ENCODE data around the gene SLC38A6. TPM values are rescaled to one million over a fixed set of nuclear protein-coding genes. Genes with fewer than 3 reads are reported as not detected.

SLC38A6 gene
- total and polyA plus RNA-seq, 2 of the 8 experiments (the other 6 are each of a cell fraction or from before 2014, with no cell fraction given) = 8.1 to 9.8 TPM

DNA sequence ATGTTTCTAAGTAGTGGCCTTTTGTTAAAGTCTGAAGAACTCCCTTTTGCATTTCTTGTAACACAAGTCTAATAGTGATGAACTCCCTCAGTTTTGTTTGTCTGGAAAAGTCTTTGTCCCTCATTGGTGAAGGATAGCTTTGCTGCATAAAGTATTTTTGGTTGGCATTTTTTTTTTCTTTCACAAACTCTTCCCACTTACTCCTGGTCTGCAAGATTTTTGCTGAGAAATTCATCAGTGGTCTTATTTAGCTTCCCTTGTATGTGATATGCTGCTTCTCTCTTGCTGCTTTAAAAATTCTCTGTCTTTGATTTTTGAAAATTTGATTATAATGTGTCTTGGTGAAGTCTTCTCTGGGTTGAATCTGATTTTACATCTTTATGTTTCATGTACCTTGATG lies 22.9 kb upstream of the SLC38A6 start:
- Histone ChIP-seq H3K18ac (ENCODE audit: extremely low read depth, low read length) (no peak overlapping the region), H3K79me2 (ENCODE audit: control insufficient read depth in 1 of 2, insufficient read depth in 2 of 2, low read length in 2 of 2) (no peaks in the 10 kb centered on the region; a peak in 1 of 4 replicates), H2BK15ac (ENCODE audit: low read length) (no peak overlapping the region), H2AFZ (ENCODE audit: low read length) (no peak overlapping the region), H2BK20ac (ENCODE audit: low read length) (no peak overlapping the region), H3K9ac (replicated peaks in 1 of 4; ENCODE audit: extremely low read depth in 1 of 4, low read depth in 3 of 4, low read length in 3 of 4) (no peak overlapping the region), H2BK5ac (ENCODE audit: low read depth, low read length) (no peak overlapping the region), H3K23me2 (ENCODE audit: low read depth, low read length) (no peaks in the 10 kb centered on the region; the same call in 1 of the 2 replicates), H3K14ac (ENCODE audit: insufficient read length) (no peak overlapping the region), H3K79me1 (ENCODE audit: low read depth, low read length) (no peaks in the 10 kb centered on the region; the same call in 1 of the 2 replicates), H3K9me3 (ENCODE audit: insufficient read depth in 2 of 2, low read depth in 1 of 2, low read length in 1 of 2) (peaks cover 5 to 19% of the 10 kb centered on the region in 2 experiments), H3K4me1 (replicated peaks in 1 of 4; ENCODE audit: control insufficient read depth in 3 of 4, insufficient read depth in 4 of 4, low read length in 3 of 4) (no peaks in the 10 kb centered on the region), H3K4me2 (ENCODE audit: insufficient read depth in 1 of 2, low read depth in 2 of 2, low read length in 2 of 2) (no peak overlapping the region), H3K27me3 (replicated peaks in 1 of 4; ENCODE audit: control insufficient read depth in 3 of 4, extremely low read depth in 1 of 4, insufficient read depth in 3 of 4, low read length in 3 of 4) (no peaks in the 10 kb centered on the region), H4K5ac (ENCODE audit: insufficient read length, low read depth, low read length) (no peak overlapping the region), H4K20me1 (replicated peaks in 1 of 2; ENCODE audit: control insufficient read depth in 1 of 2, insufficient read depth in 2 of 2, low read length in 2 of 2) (no peaks in the 10 kb centered on the region), H3K36me3 (ENCODE audit: control insufficient read depth in 2 of 4, insufficient read depth in 4 of 4, low read length in 3 of 4) (no peaks in the 10 kb centered on the region; a peak in 1 of 8 replicates), H3K4ac (replicated peaks; ENCODE audit: insufficient read length, low read depth, low read length) (no peak overlapping the region), H3K4me3 (ENCODE audit: extremely low read depth in 1 of 4, insufficient read depth in 2 of 4, low read depth in 3 of 4, low read length in 4 of 4) (no peak overlapping the region), H4K8ac (ENCODE audit: extremely low read depth, insufficient read depth, low read length) (no peak overlapping the region), H3K27ac (ENCODE audit: low read depth, low read length) (no peak overlapping the region), H2BK120ac (replicated peaks; ENCODE audit: low read depth, low read length) (no peak overlapping the region), H2BK12ac (ENCODE audit: low read depth, low read length) (no peak overlapping the region), H3K23ac (ENCODE audit: insufficient read length) (no peak overlapping the region), H4K91ac (replicated peaks; ENCODE audit: insufficient read length, low read length) (no peak overlapping the region), H2AK5ac (ENCODE audit: low read depth, low read length) (no peak overlapping the region), H3K56ac (replicated peaks; ENCODE audit: insufficient read length, low read depth, low read length) (no peak overlapping the region)
- CTCF ChIA-PET (ENCODE audit: partially characterized antibody) = interaction anchor here (1.0 kb wide), 1 partner anchor 311 kb away, joined by 3 read pairs; no protein-coding TSS in a partner anchor
- no peak for DNase-seq (ENCODE audit: low read depth in 1 of 2, low spot score in 2 of 2)
- FAIRE-seq = no peak
- POLR2A ChIA-PET (ENCODE audit: partially characterized antibody) = no interaction called here
- no peak for TF ChIP-seq TAF7 (optimal IDR thresholded peaks at IDR 0.05; ENCODE audit: borderline replicate concordance, low read depth, low read length)
- TF ChIP-seq CTBP2 (IDR thresholded peaks at IDR 0.05; ENCODE audit: borderline replicate concordance, insufficient read depth, insufficient read length, low read length) = no peak
- no peak for TF ChIP-seq RBBP5 (IDR thresholded peaks at IDR 0.05; ENCODE audit: borderline replicate concordance, low read depth, low read length)
- TF ChIP-seq KDM4A (IDR thresholded peaks at IDR 0.05; ENCODE audit: low read depth, low read length, severe bottlenecking) = no peak
- TF ChIP-seq POU5F1 (IDR thresholded peaks at IDR 0.05; ENCODE audit: low read depth, low read length) = no peak
- no peak for TF ChIP-seq YY1 (IDR thresholded peaks at IDR 0.05; ENCODE audit: low read depth, low read length)
- TF ChIP-seq CREB1 (IDR thresholded peaks at IDR 0.05) = no peak
- TF ChIP-seq, protein P1, sequence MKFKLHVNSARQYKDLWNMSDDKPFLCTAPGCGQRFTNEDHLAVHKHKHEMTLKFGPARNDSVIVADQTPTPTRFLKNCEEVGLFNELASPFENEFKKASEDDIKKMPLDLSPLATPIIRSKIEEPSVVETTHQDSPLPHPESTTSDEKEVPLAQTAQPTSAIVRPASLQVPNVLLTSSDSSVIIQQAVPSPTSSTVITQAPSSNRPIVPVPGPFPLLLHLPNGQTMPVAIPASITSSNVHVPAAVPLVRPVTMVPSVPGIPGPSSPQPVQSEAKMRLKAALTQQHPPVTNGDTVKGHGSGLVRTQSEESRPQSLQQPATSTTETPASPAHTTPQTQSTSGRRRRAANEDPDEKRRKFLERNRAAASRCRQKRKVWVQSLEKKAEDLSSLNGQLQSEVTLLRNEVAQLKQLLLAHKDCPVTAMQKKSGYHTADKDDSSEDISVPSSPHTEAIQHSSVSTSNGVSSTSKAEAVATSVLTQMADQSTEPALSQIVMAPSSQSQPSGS (IDR thresholded peaks at IDR 0.05; ENCODE audit: low read length) = no peak
- TF ChIP-seq FOSL1 (IDR thresholded peaks at IDR 0.05; ENCODE audit: insufficient read depth, low read depth, low read length) = no peak
- no peak for TF ChIP-seq JUND (IDR thresholded peaks at IDR 0.05; ENCODE audit: low read length)
- no peak for TF ChIP-seq TCF12 (IDR thresholded peaks at IDR 0.05; ENCODE audit: low read depth, low read length)
